ES-I3 (cell line): Measurements from ENCODE around the gene PAPOLA.

Source experiments
- H3K36me3 ChIP-seq: 2 replicates; pipeline ENCODE4 v1.6.1; 2013; ENCODE audit warnings: mild to moderate bottlenecking, low read length, control low read depth, moderate library complexity; ENCODE audit not compliant: insufficient read depth
- H3K4me1 ChIP-seq: 2 replicates; pipeline ENCODE4 v1.6.1; 2013; ENCODE audit warnings: mild to moderate bottlenecking, control low read depth, low read length; ENCODE audit not compliant: insufficient read depth
- H3K9ac ChIP-seq: 2 replicates; pipeline ENCODE4 v1.6.1; 2013; ENCODE audit warnings: low read depth, mild to moderate bottlenecking, low read length, moderate library complexity
- H3K9me3 ChIP-seq: 2 replicates; pipeline ENCODE4 v1.6.1; 2013; ENCODE audit warnings: mild to moderate bottlenecking, low read length, moderate library complexity; ENCODE audit not compliant: control insufficient read depth, insufficient read depth

PAPOLA gene

GRCh38 chr14:96581902-96582301 lies 79.7 kb downstream of the PAPOLA start:
- Histone ChIP-seq H3K4me1 (peaks cover 7% of the 10 kb centered on the region; the same call in 1 of the 2 replicates), H3K9ac (no peak overlapping the region), H3K9me3 (no peaks in the 10 kb centered on the region), H3K36me3 (no peaks in the 10 kb centered on the region)

- H3K4me1 ChIP-seq: peaks cover 7% of the 10 kb centered on the region; the same call in 1 of the 2 replicates
- no peaks in the 10 kb centered on the region for H3K36me3 ChIP-seq
Measured at GRCh38 chr14:96582411-96582961, 80.3 kb downstream of the PAPOLA start.

GRCh38 chr14:96582995-96583394 lies 80.8 kb downstream of the PAPOLA start:
- Histone ChIP-seq H3K36me3 (no peaks in the 10 kb centered on the region), H3K4me1 (peaks cover 7% of the 10 kb centered on the region; the same call in 1 of the 2 replicates), H3K9ac (no peak overlapping the region), H3K9me3 (no peaks in the 10 kb centered on the region)

More at GRCh38 chr14:96582411-96582961, 80.3 kb downstream of the PAPOLA start:
- Histone ChIP-seq H3K9ac (no peak overlapping the region), H3K9me3 (no peaks in the 10 kb centered on the region)

GRCh38 chr14:96583569-96584041 lies 81.4 kb downstream of the PAPOLA start:
- H3K9me3 ChIP-seq: no peaks in the 10 kb centered on the region
- no peaks in the 10 kb centered on the region for H3K36me3 ChIP-seq
- peaks cover 7% of the 10 kb centered on the region; the same call in 1 of the 2 replicates for H3K4me1 ChIP-seq
- H3K9ac ChIP-seq: no peak overlapping the region

GRCh38 chr14:96584199-96584906 lies 82.2 kb downstream of the PAPOLA start:
- Histone ChIP-seq H3K4me1 (peaks cover 7% of the 10 kb centered on the region; the same call in 1 of the 2 replicates), H3K36me3 (no peaks in the 10 kb centered on the region), H3K9me3 (no peaks in the 10 kb centered on the region), H3K9ac (no peak overlapping the region)

- Histone ChIP-seq H3K4me1 (peaks cover 7% of the 10 kb centered on the region; the same call in 1 of the 2 replicates), H3K9ac (no peak overlapping the region; the same call in 1 of the 2 replicates), H3K36me3 (no peaks in the 10 kb centered on the region), H3K9me3 (no peaks in the 10 kb centered on the region)
Measured at GRCh38 chr14:96584907-96585671, 82.9 kb downstream of the PAPOLA start.

GRCh38 chr14:96585672-96586013 lies 83.5 kb downstream of the PAPOLA start:
- H3K36me3 ChIP-seq: no peaks in the 10 kb centered on the region
- H3K9ac ChIP-seq: no peak overlapping the region; the same call in 1 of the 2 replicates
- peaks cover 7% of the 10 kb centered on the region; the same call in 1 of the 2 replicates for H3K4me1 ChIP-seq
- no peaks in the 10 kb centered on the region for H3K9me3 ChIP-seq

GRCh38 chr14:96586056-96586455 lies 83.9 kb downstream of the PAPOLA start:
- Histone ChIP-seq H3K9me3 (no peaks in the 10 kb centered on the region), H3K9ac (no peak overlapping the region), H3K4me1 (peaks cover 7% of the 10 kb centered on the region; the same call in 1 of the 2 replicates), H3K36me3 (no peaks in the 10 kb centered on the region)

GRCh38 chr14:96586921-96587822 lies 85.0 kb downstream of the PAPOLA start:
- no peaks in the 10 kb centered on the region for H3K9me3 ChIP-seq
- H3K36me3 ChIP-seq: no peaks in the 10 kb centered on the region
- peaks cover 7% of the 10 kb centered on the region; the same call in 1 of the 2 replicates for H3K4me1 ChIP-seq
- no peak overlapping the region for H3K9ac ChIP-seq

- Histone ChIP-seq H3K9me3 (no peaks in the 10 kb centered on the region), H3K9ac (no peak overlapping the region), H3K4me1 (peaks cover 7% of the 10 kb centered on the region; the same call in 1 of the 2 replicates), H3K36me3 (no peaks in the 10 kb centered on the region)
Measured at GRCh38 chr14:96587823-96588385, 85.7 kb downstream of the PAPOLA start.

GRCh38 chr14:96588410-96589257 lies 86.5 kb downstream of the PAPOLA start:
- H3K4me1 ChIP-seq: peaks cover 7% of the 10 kb centered on the region; the same call in 1 of the 2 replicates
- no peaks in the 10 kb centered on the region for H3K9me3 ChIP-seq
- no peaks in the 10 kb centered on the region for H3K36me3 ChIP-seq
- no peak overlapping the region for H3K9ac ChIP-seq

GRCh38 chr14:96589577-96589976 lies 87.4 kb downstream of the PAPOLA start:
- no peaks in the 10 kb centered on the region for H3K9me3 ChIP-seq
- H3K9ac ChIP-seq: no peak overlapping the region
- H3K36me3 ChIP-seq: no peaks in the 10 kb centered on the region
- peaks cover 6% of the 10 kb centered on the region; the same call in 1 of the 2 replicates for H3K4me1 ChIP-seq
